Tibial artery (tissue), 4 donors: ENCODE data around the gene ALG13.
"Not testable (repeated sequence)": the region's sequence is repeated elsewhere in the genome, so short reads cannot be mapped to it uniquely, and the experiment has no call there.

Source experiments
- DNase-seq, 2 donors: peaks; one replicate each; pipeline ENCODE4 v3.0.0-alpha.2; 2019
- H3K27ac ChIP-seq, 2 donors: fragments of 200-600 bp; sonication (generic) in 1 of 2; 1 replicate in 1 of 2; 2 replicates in 1 of 2; pipeline ENCODE4 v1.5.1; 2018 to 2019; ENCODE audit warnings: mild to moderate bottlenecking in 1 of 2
- H3K27me3 ChIP-seq, 2 donors: fragments of 200-600 bp; sonication (generic) in 1 of 2; one replicate each; pipeline versions ENCODE4 v1.5.1 to v1.6.0; 2016 to 2019
- H3K36me3 ChIP-seq, 3 donors: fragments of 200-600 bp; sonication (generic) in 2 of 3; one replicate each; pipeline ENCODE4 v1.5.1; 2016 to 2019; ENCODE audit warnings: mild to moderate bottlenecking in 2 of 3
- H3K4me1 ChIP-seq, 4 donors: fragments of 200-600 bp; sonication (generic) in 2 of 4; 1 replicate in 3 of 4; 2 replicates in 1 of 4; pipeline ENCODE4 v1.5.1; 2016 to 2019
- H3K4me3 ChIP-seq, 2 donors: fragments of 200-600 bp; sonication (generic) in 1 of 2; 1 replicate in 1 of 2; 2 replicates in 1 of 2; pipeline ENCODE4 v1.5.1; 2018 to 2019; ENCODE audit warnings: mild to moderate bottlenecking in 2 of 2
- H3K9me3 ChIP-seq, 3 donors: fragments of 200-600 bp; sonication (generic) in 1 of 3; one replicate each; pipeline ENCODE4 v1.5.1; 2016 to 2019
- CTCF ChIP-seq, 2 experiments: fragments of 200-600 bp in 1 of 2; fragments of 450-650 bp in 1 of 2; IDR thresholded peaks; one replicate each; pipeline ENCODE4 v1.5.1; 2017 to 2019; ENCODE audit warnings: antibody characterized with exemption in 2 of 2, mild to moderate bottlenecking in 1 of 2, moderate library complexity in 1 of 2
- intact Hi-C: fragments of 100-400 bp; cut with DNase I; formaldehyde crosslinking; loops from one replicate; pipeline ENCODE4 v1.15.0; 2023; ENCODE audit warnings: low total_unique reads

Gene ALG13

GRCh38 chrX:111680988-111681779 lies at the start of gene ALG13:
TSS of gene ALG13 (plus strand) at chrX:111681170. CDS start at chrX:111681219, 49 bp downstream.
- no peaks in the 10 kb centered on the region for H3K9me3 ChIP-seq

GRCh38 chrX:111634823-111635729 lies 45.9 kb upstream of the ALG13 start:
- no peak for TF ChIP-seq CTCF (IDR thresholded peaks at IDR 0.05)
- no peak for DNase-seq
- no peaks in the 10 kb centered on the region for H3K9me3 ChIP-seq
- no peaks in the 10 kb centered on the region for H3K27me3 ChIP-seq
- no peak overlapping the region for H3K4me3 ChIP-seq
- H3K27ac ChIP-seq, result no peak overlapping the region
- no peaks in the 10 kb centered on the region for H3K4me1 ChIP-seq
- no peaks in the 10 kb centered on the region for H3K36me3 ChIP-seq
- intact Hi-C loops, result no loop called here

More at GRCh38 chrX:111680988-111681779, at the start of gene ALG13:
- H3K4me1 ChIP-seq, result peaks cover 0 to 10% (median 0%) of the 10 kb centered on the region in 4 donors
- peak; percentile 55 to 72 for TF ChIP-seq CTCF (IDR thresholded peaks at IDR 0.05)
- peaks cover 0 to 5% (median 0%) of the 10 kb centered on the region in 3 donors for H3K36me3 ChIP-seq
- no peaks in the 10 kb centered on the region for H3K27me3 ChIP-seq
- peak; percentile 83 to 93 for DNase-seq
- H3K4me3 ChIP-seq, result peak within 1 kb of the TSS; percentile 80 to 84
- peak within 1 kb of the TSS; percentile 99 for H3K27ac ChIP-seq
- intact Hi-C loops, result no loop called here

- no peak for DNase-seq
- no peak for TF ChIP-seq CTCF (IDR thresholded peaks at IDR 0.05)
- intact Hi-C loops, result no loop called here
Measured at GRCh38 chrX:111641969-111642368, 39.0 kb upstream of the ALG13 start.

GRCh38 chrX:111645165-111645564 lies 35.8 kb upstream of the ALG13 start:
- H3K4me3 ChIP-seq, intact Hi-C loops, H3K9me3 ChIP-seq, DNase-seq, H3K27ac ChIP-seq, H3K27me3 ChIP-seq, H3K36me3 ChIP-seq, H3K4me1 ChIP-seq: not testable (repeated sequence)

More at GRCh38 chrX:111641969-111642368, 39.0 kb upstream of the ALG13 start:
- no peaks in the 10 kb centered on the region for H3K27me3 ChIP-seq
- H3K9me3 ChIP-seq, result no peaks in the 10 kb centered on the region
- no peaks in the 10 kb centered on the region for H3K36me3 ChIP-seq
- no peak overlapping the region for H3K27ac ChIP-seq
- no peaks in the 10 kb centered on the region for H3K4me1 ChIP-seq
- no peak overlapping the region for H3K4me3 ChIP-seq

- Histone ChIP-seq H3K27ac (no peak overlapping the region), H3K9me3 (peaks cover 0 to 6% (median 4%) of the 10 kb centered on the region in 3 donors), H3K36me3 (no peaks in the 10 kb centered on the region), H3K27me3 (no peaks in the 10 kb centered on the region), H3K4me3 (no peak overlapping the region), H3K4me1 (no peaks in the 10 kb centered on the region)
- intact Hi-C loops, result no loop called here
- no peak for DNase-seq
- TF ChIP-seq CTCF (IDR thresholded peaks at IDR 0.05), result no peak
Measured at GRCh38 chrX:111645607-111646006, 35.4 kb upstream of the ALG13 start.

GRCh38 chrX:111646515-111646914 lies 34.5 kb upstream of the ALG13 start:
- H3K4me3 ChIP-seq, result no peak overlapping the region
- no peaks in the 10 kb centered on the region for H3K36me3 ChIP-seq
- no peaks in the 10 kb centered on the region for H3K4me1 ChIP-seq
- no peak overlapping the region for H3K27ac ChIP-seq
- no peaks in the 10 kb centered on the region for H3K27me3 ChIP-seq
- no peak for TF ChIP-seq CTCF (IDR thresholded peaks at IDR 0.05)
- H3K9me3 ChIP-seq, result peaks cover 0 to 6% (median 4%) of the 10 kb centered on the region in 3 donors
- no peak for DNase-seq
- intact Hi-C loops, result no loop called here
